GM12878 (cell line): ENCODE measurements around the gene MSS51.
A peak's percentile ranks its signal among the peaks of the same experiment; 100 is the strongest.

Source experiments
- CBX5 ChIP-seq: sonication (generic); IDR thresholded peaks from 2 replicates; pipeline ENCODE4 v1.6.1; 2016; ENCODE audit warnings: low read depth, moderate library complexity, mild to moderate bottlenecking, inconsistent platforms
- CTCF ChIP-seq, 3 experiments: IDR thresholded peaks in 2 of 3; conservative IDR thresholded peaks in 1 of 3; 2 replicates each; pipeline ENCODE4 v1.5.1; 2011; ENCODE audit warnings: low read depth in 3 of 3, low read length in 3 of 3, mild to moderate bottlenecking in 3 of 3, control low read depth in 2 of 3, moderate library complexity in 2 of 3, inconsistent platforms in 1 of 3, mixed read lengths in 1 of 3; ENCODE audit not compliant: control insufficient read depth in 2 of 3, insufficient read depth in 1 of 3; ENCODE audit errors: extremely low read depth in 1 of 3
- NFIC ChIP-seq: IDR thresholded peaks from 2 replicates; pipeline ENCODE4 v1.6.1; 2012; ENCODE audit warnings: low read depth, mild to moderate bottlenecking, inconsistent platforms, low read length, moderate library complexity
- POLR2A ChIP-seq: IDR thresholded peaks from 2 replicates; pipeline ENCODE4 v1.6.1; 2011; ENCODE audit warnings: low read depth, mild to moderate bottlenecking, low read length

- no peak for TF ChIP-seq CBX5
- no peak for TF ChIP-seq CTCF (IDR thresholded peaks at IDR 0.05 in 2 of 3, conservative IDR thresholded peaks at IDR 0.05 in 1 of 3; ENCODE audit: control insufficient read depth in 2 of 3, extremely low read depth in 1 of 3, insufficient read depth in 1 of 3, low read depth in 3 of 3, low read length in 3 of 3)
- TF ChIP-seq NFIC = peak; percentile 76
- TF ChIP-seq POLR2A = no peak
These were observed 46.8 kb upstream of the MSS51 start for GRCh38 chr10:73480158-73480557.
